Parathyroid adenoma (tissue), 2 donors: ENCODE data around the gene MS4A10.

ENCODE experiments used
- H2AFZ ChIP-seq: fragments of 300-600 bp; sonication (generic); one replicate; pipeline ENCODE4 v1.7.0; 2017; ENCODE audit warnings: antibody characterized with exemption, mild to moderate bottlenecking
- H3K27ac ChIP-seq: fragments of 300-600 bp; sonication (generic); one replicate; pipeline ENCODE4 v1.7.0; 2017
- H3K27me3 ChIP-seq: fragments of 300-600 bp; sonication (generic); one replicate; pipeline ENCODE4 v1.7.0; 2017; ENCODE audit warnings: low read length; ENCODE audit not compliant: control insufficient read depth, insufficient read depth
- H3K36me3 ChIP-seq: fragments of 300-600 bp; sonication (generic); one replicate; pipeline ENCODE4 v1.7.0; 2017; ENCODE audit warnings: low read length; ENCODE audit not compliant: control insufficient read depth, insufficient read depth
- H3K4me1 ChIP-seq: fragments of 300-600 bp; sonication (generic); one replicate; pipeline ENCODE4 v1.7.0; 2017; ENCODE audit warnings: control low read depth
- H3K4me2 ChIP-seq: fragments of 300-600 bp; sonication (generic); one replicate; pipeline ENCODE4 v1.7.0; 2017; ENCODE audit warnings: low read length
- H3K4me3 ChIP-seq: fragments of 300-600 bp; sonication (generic); one replicate; pipeline ENCODE4 v1.7.0; 2017; ENCODE audit warnings: low read depth, low read length
- H3K79me2 ChIP-seq: fragments of 300-600 bp; sonication (generic); one replicate; pipeline ENCODE4 v1.7.0; 2017; ENCODE audit warnings: control low read depth
- H3K9ac ChIP-seq: fragments of 300-600 bp; sonication (generic); one replicate; pipeline ENCODE4 v1.7.0; 2017; ENCODE audit warnings: mild to moderate bottlenecking
- H3K9me3 ChIP-seq: fragments of 300-600 bp; sonication (generic); one replicate; pipeline ENCODE4 v1.7.0; 2017; ENCODE audit warnings: low read length; ENCODE audit not compliant: control insufficient read depth
- TF ChIP-seq, protein P1 (sequence below): fragments of 300-600 bp; sonication (generic); IDR thresholded peaks from one replicate; pipeline ENCODE4 v1.7.0; 2017; ENCODE audit warnings: antibody characterized with exemption, mild to moderate bottlenecking
- donor health status: primary hyperparathyroidism.

Gene MS4A10

GRCh38 chr11:60780774-60781173, 4.4 kb upstream of the MS4A10 start:
- Histone ChIP-seq H3K27me3 (no peaks in the 10 kb centered on the region), H3K4me1 (no peaks in the 10 kb centered on the region), H2AFZ (no peak overlapping the region), H3K4me3 (no peak overlapping the region), H3K27ac (no peak overlapping the region), H3K9ac (no peak overlapping the region), H3K9me3 (no peaks in the 10 kb centered on the region), H3K36me3 (no peaks in the 10 kb centered on the region), H3K4me2 (no peak overlapping the region), H3K79me2 (no peaks in the 10 kb centered on the region)
- TF ChIP-seq, protein P1, sequence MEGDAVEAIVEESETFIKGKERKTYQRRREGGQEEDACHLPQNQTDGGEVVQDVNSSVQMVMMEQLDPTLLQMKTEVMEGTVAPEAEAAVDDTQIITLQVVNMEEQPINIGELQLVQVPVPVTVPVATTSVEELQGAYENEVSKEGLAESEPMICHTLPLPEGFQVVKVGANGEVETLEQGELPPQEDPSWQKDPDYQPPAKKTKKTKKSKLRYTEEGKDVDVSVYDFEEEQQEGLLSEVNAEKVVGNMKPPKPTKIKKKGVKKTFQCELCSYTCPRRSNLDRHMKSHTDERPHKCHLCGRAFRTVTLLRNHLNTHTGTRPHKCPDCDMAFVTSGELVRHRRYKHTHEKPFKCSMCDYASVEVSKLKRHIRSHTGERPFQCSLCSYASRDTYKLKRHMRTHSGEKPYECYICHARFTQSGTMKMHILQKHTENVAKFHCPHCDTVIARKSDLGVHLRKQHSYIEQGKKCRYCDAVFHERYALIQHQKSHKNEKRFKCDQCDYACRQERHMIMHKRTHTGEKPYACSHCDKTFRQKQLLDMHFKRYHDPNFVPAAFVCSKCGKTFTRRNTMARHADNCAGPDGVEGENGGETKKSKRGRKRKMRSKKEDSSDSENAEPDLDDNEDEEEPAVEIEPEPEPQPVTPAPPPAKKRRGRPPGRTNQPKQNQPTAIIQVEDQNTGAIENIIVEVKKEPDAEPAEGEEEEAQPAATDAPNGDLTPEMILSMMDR, result no peak

GRCh38 chr11:60781286-60781980, 3.7 kb upstream of the MS4A10 start:
- H3K4me1 ChIP-seq, result no peaks in the 10 kb centered on the region
- H3K9me3 ChIP-seq, result no peaks in the 10 kb centered on the region
- no peaks in the 10 kb centered on the region for H3K36me3 ChIP-seq
- TF ChIP-seq, protein P1, result no peak
- H3K9ac ChIP-seq, result no peak overlapping the region
- no peak overlapping the region for H3K27ac ChIP-seq
- no peak overlapping the region for H3K4me3 ChIP-seq
- no peak overlapping the region for H3K4me2 ChIP-seq
- no peak overlapping the region for H2AFZ ChIP-seq
- H3K27me3 ChIP-seq, result no peaks in the 10 kb centered on the region
- H3K79me2 ChIP-seq, result no peaks in the 10 kb centered on the region

- Histone ChIP-seq H3K4me3 (no peak overlapping the region), H3K4me2 (no peak overlapping the region), H3K79me2 (no peaks in the 10 kb centered on the region), H3K9me3 (no peaks in the 10 kb centered on the region), H3K9ac (no peak overlapping the region), H2AFZ (no peak overlapping the region), H3K36me3 (no peaks in the 10 kb centered on the region), H3K4me1 (no peaks in the 10 kb centered on the region), H3K27ac (no peak overlapping the region), H3K27me3 (no peaks in the 10 kb centered on the region)
- TF ChIP-seq, protein P1, result no peak
Measured at GRCh38 chr11:60781981-60782316, 3.2 kb upstream of the MS4A10 start.

GRCh38 chr11:60782393-60783140, 2.6 kb upstream of the MS4A10 start:
- Histone ChIP-seq H3K9me3 (no peaks in the 10 kb centered on the region), H2AFZ (no peak overlapping the region), H3K4me3 (no peak overlapping the region), H3K36me3 (no peaks in the 10 kb centered on the region), H3K27me3 (no peaks in the 10 kb centered on the region), H3K79me2 (no peaks in the 10 kb centered on the region), H3K9ac (no peak overlapping the region), H3K27ac (no peak overlapping the region), H3K4me1 (no peaks in the 10 kb centered on the region), H3K4me2 (no peak overlapping the region)
- TF ChIP-seq, protein P1, result no peak

- Histone ChIP-seq H3K4me1 (no peaks in the 10 kb centered on the region), H3K9me3 (no peaks in the 10 kb centered on the region), H3K9ac (no peak overlapping the region), H3K4me2 (no peak overlapping the region), H3K27ac (no peak overlapping the region), H3K36me3 (no peaks in the 10 kb centered on the region), H3K79me2 (no peaks in the 10 kb centered on the region), H3K27me3 (no peaks in the 10 kb centered on the region), H2AFZ (no peak overlapping the region), H3K4me3 (no peak overlapping the region)
- TF ChIP-seq, protein P1, result no peak
Measured at GRCh38 chr11:60783141-60783484, 2.0 kb upstream of the MS4A10 start.
